GM19452 (cell line): ENCODE measurements around the gene HIP1R.
A peak's percentile ranks its signal among the peaks of the same experiment; 100 is the strongest.
"Not testable (repeated sequence)": the region's sequence is repeated elsewhere in the genome, so short reads cannot be mapped to it uniquely, and the experiment has no call there.

Experiments
- ATAC-seq: cut with Tn5 transposase; IDR thresholded peaks from one replicate; pipeline ENCODE4 v1.9.1; 2021; ENCODE audit not compliant: unreplicated experiment

Gene HIP1R

GRCh38 chr12:122871851-122872780 lies 36.9 kb downstream of the HIP1R start:
- ATAC-seq = no peak

- ATAC-seq = no peak
Observed at GRCh38 chr12:122872815-122873361, 37.6 kb downstream of the HIP1R start.

- no peak for ATAC-seq
Observed at GRCh38 chr12:122873540-122873939, 38.3 kb downstream of the HIP1R start.

- no peak for ATAC-seq
Observed at GRCh38 chr12:122874081-122874480, 38.8 kb downstream of the HIP1R start.

GRCh38 chr12:122875590-122876220 lies 40.4 kb downstream of the HIP1R start:
- ATAC-seq = peak; percentile 74

GRCh38 chr12:122876281-122876680 lies 41.0 kb downstream of the HIP1R start:
- ATAC-seq = not testable (repeated sequence)

- ATAC-seq = no peak
Observed at GRCh38 chr12:122876731-122877130, 41.5 kb downstream of the HIP1R start.

- no peak for ATAC-seq
Observed at GRCh38 chr12:122878780-122879612, 43.7 kb downstream of the HIP1R start.

GRCh38 chr12:122880155-122880667 lies 45.0 kb downstream of the HIP1R start:
- ATAC-seq = no peak

GRCh38 chr12:122880668-122881067 lies 45.4 kb downstream of the HIP1R start:
- ATAC-seq = no peak

- no peak for ATAC-seq
Observed at GRCh38 chr12:122882908-122883558, 47.8 kb downstream of the HIP1R start.

- no peak for ATAC-seq
Observed at GRCh38 chr12:122884091-122884826, 49.0 kb downstream of the HIP1R start.

GRCh38 chr12:122884860-122885259 lies 49.6 kb downstream of the HIP1R start:
- no peak for ATAC-seq

- ATAC-seq = no peak
Observed at GRCh38 chr12:122886161-122886560, 50.9 kb downstream of the HIP1R start.

- peak; percentile 73 for ATAC-seq
Observed at GRCh38 chr12:122886851-122887818, 51.9 kb downstream of the HIP1R start.

GRCh38 chr12:122887819-122888212 lies 52.6 kb downstream of the HIP1R start:
- peak; percentile 30 for ATAC-seq

- peak; percentile 37 for ATAC-seq
Observed at GRCh38 chr12:122888232-122888752, 53.0 kb downstream of the HIP1R start.
